Trophoblast cell (in vitro differentiated cells and primary cell): ENCODE measurements around the gene PLAC8L1.

Experiments
- DNase-seq, 2 donors: peaks; one replicate each; pipeline ENCODE4 v3.0.0-alpha.2; 2016
- H2AFZ ChIP-seq: 2 replicates; pipeline ENCODE4 v1.6.1; 2013; ENCODE audit warnings: low read length, moderate library complexity, mild to moderate bottlenecking; ENCODE audit not compliant: insufficient read depth, poor library complexity
- H2AK5ac ChIP-seq: 2 replicates; pipeline ENCODE4 v1.6.1; 2013; ENCODE audit warnings: mild to moderate bottlenecking, low read length
- H2BK120ac ChIP-seq: 2 replicates; pipeline ENCODE4 v1.6.1; 2013; ENCODE audit warnings: low read length, mild to moderate bottlenecking, moderate library complexity; ENCODE audit not compliant: insufficient read depth, poor library complexity
- H2BK12ac ChIP-seq: 2 replicates; pipeline ENCODE4 v1.6.1; 2013; ENCODE audit warnings: mild to moderate bottlenecking, low read length, moderate library complexity
- H2BK5ac ChIP-seq: 2 replicates; pipeline ENCODE4 v1.6.1; 2013; ENCODE audit warnings: low read length, low read depth, moderate library complexity, mild to moderate bottlenecking; ENCODE audit not compliant: poor library complexity
- H3K14ac ChIP-seq: 2 replicates; pipeline ENCODE4 v1.6.1; 2013; ENCODE audit warnings: mild to moderate bottlenecking, low read length
- H3K18ac ChIP-seq: 2 replicates; pipeline ENCODE4 v1.6.1; 2013; ENCODE audit warnings: mild to moderate bottlenecking, low read length
- H3K23ac ChIP-seq: 2 replicates; pipeline ENCODE4 v1.6.1; 2013; ENCODE audit warnings: low read length
- H3K27ac ChIP-seq: 2 replicates; pipeline ENCODE4 v1.5.1; 2013; ENCODE audit warnings: low read depth, mild to moderate bottlenecking, inconsistent platforms, low read length, moderate library complexity
- H3K27me3 ChIP-seq: 2 replicates; pipeline ENCODE4 v1.6.1; 2013; ENCODE audit warnings: inconsistent platforms, mild to moderate bottlenecking, low read length, moderate library complexity; ENCODE audit not compliant: insufficient read depth
- H3K36me3 ChIP-seq, 2 experiments: 1 replicate in 1 of 2; 2 replicates in 1 of 2; pipeline ENCODE4 v1.6.1; 2013; ENCODE audit warnings: low read length in 2 of 2, mild to moderate bottlenecking in 2 of 2, moderate library complexity in 1 of 2; ENCODE audit not compliant: insufficient read depth in 2 of 2, control insufficient read depth in 1 of 2
- H3K4ac ChIP-seq: 2 replicates; pipeline ENCODE4 v1.6.1; 2013; ENCODE audit warnings: low read depth, mild to moderate bottlenecking, low read length, moderate library complexity
- H3K4me1 ChIP-seq, 2 experiments: 1 replicate in 1 of 2; 2 replicates in 1 of 2; pipeline ENCODE4 v1.6.1; 2013; ENCODE audit warnings: low read length in 2 of 2, mild to moderate bottlenecking in 2 of 2, moderate library complexity in 1 of 2; ENCODE audit not compliant: insufficient read depth in 2 of 2, control insufficient read depth in 1 of 2
- H3K4me2 ChIP-seq: 2 replicates; pipeline ENCODE4 v1.6.1; 2013; ENCODE audit warnings: inconsistent platforms, mild to moderate bottlenecking, low read length, moderate library complexity
- H3K4me3 ChIP-seq: 2 replicates; pipeline ENCODE4 v1.5.1; 2013; ENCODE audit warnings: mild to moderate bottlenecking, low read depth, low read length, inconsistent platforms
- H3K79me1 ChIP-seq: one replicate; pipeline ENCODE4 v1.6.1; 2013; ENCODE audit warnings: low read length
- H3K79me2 ChIP-seq: 2 replicates; pipeline ENCODE4 v1.6.1; 2013; ENCODE audit warnings: low read length, mild to moderate bottlenecking; ENCODE audit not compliant: control insufficient read depth, insufficient read depth, poor library complexity
- H3K9ac ChIP-seq: 2 replicates; pipeline ENCODE4 v1.6.1; 2013; ENCODE audit warnings: mild to moderate bottlenecking, low read length
- H3K9me3 ChIP-seq: 2 replicates; pipeline ENCODE4 v1.6.1; 2013; ENCODE audit warnings: low read depth, mild to moderate bottlenecking, control low read depth, inconsistent platforms, low read length; ENCODE audit not compliant: insufficient read depth
- H4K12ac ChIP-seq: 2 replicates; pipeline ENCODE4 v1.6.1; 2013; ENCODE audit warnings: low read depth, mild to moderate bottlenecking, low read length, moderate library complexity
- H4K8ac ChIP-seq: 2 replicates; pipeline ENCODE4 v1.6.1; 2013; ENCODE audit warnings: low read depth, mild to moderate bottlenecking, low read length, moderate library complexity
- H4K91ac ChIP-seq: one replicate; pipeline ENCODE4 v1.6.1; 2013; ENCODE audit warnings: low read depth, mild to moderate bottlenecking, low read length, moderate library complexity
- WGBS: extraction: QIAGEN DNeasy Blood & Tissue Kit; methylation state at CpG from one replicate; pipeline ENCODE4 v1.1.7; 2013; ENCODE audit warnings: missing lambda C conversion rate; ENCODE audit not compliant: insufficient read length, insufficient coverage; ENCODE audit errors: extremely low coverage; 5-methylcytosine and 5-hydroxymethylcytosine counted together

PLAC8L1 gene

DNA sequence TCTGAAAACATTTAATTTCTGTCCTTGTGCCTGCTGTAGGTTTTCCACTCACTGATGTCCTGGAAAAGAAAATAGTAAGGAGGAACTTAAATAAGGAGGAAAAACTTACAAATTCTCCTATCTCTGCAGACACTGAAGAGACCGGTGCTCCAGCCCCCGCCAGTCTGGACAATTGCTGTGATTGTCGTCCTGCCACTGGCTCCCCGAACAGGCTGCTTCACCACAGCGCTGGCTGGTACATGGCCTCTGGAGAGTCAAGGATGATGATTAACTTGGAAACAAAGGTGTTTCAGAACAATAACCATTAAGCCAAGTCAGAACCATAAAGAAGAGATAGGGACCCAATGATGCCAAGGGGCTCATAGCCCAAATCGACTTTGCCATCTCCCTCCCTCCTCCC is 7.3 kb downstream of the PLAC8L1 start:
- no peaks in the 10 kb centered on the region for H3K9me3 ChIP-seq
- WGBS, result no CpG with 5 or more reads among the region's 6 CpGs
- no peak overlapping the region for H2AK5ac ChIP-seq
- H3K14ac ChIP-seq, result no peak overlapping the region
- no peak overlapping the region for H3K23ac ChIP-seq
- H3K4ac ChIP-seq, result no peak overlapping the region
- no peak overlapping the region for H3K27ac ChIP-seq
- no peak overlapping the region for H3K4me2 ChIP-seq
- no peak overlapping the region for H3K18ac ChIP-seq
- no peaks in the 10 kb centered on the region for H3K79me2 ChIP-seq
- no peak overlapping the region for H2AFZ ChIP-seq
- DNase-seq, result no peak
- H2BK120ac ChIP-seq, result no peak overlapping the region
- H3K4me1 ChIP-seq, result no peaks in the 10 kb centered on the region
- H4K12ac ChIP-seq, result no peak overlapping the region
- H4K8ac ChIP-seq, result no peak overlapping the region
- no peaks in the 10 kb centered on the region for H3K27me3 ChIP-seq
- no peak overlapping the region for H3K4me3 ChIP-seq
- no peak overlapping the region for H4K91ac ChIP-seq
- H2BK5ac ChIP-seq, result no peak overlapping the region
- H3K9ac ChIP-seq, result no peak overlapping the region
- H3K36me3 ChIP-seq, result no peaks in the 10 kb centered on the region
- H3K79me1 ChIP-seq, result no peaks in the 10 kb centered on the region
- no peak overlapping the region for H2BK12ac ChIP-seq

DNA sequence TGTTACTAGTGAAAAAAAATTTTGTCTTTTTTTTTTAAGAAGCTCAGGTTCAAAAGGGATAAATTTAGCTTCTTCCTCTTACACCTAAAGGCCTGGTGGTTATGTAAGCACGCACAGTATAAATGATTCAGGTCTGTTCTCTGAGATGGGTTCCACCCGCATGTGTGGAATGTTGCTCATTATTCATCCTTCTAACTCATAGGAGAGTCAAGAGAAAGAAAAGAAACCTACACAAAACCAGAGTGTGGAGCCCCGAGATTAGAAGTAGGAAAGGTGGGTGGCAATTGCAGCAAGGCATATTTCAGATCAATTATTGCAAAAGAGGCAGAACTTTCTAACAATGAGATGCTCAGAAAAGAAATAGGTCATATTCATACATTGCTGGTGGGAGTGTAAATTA is 13.5 kb downstream of the PLAC8L1 start:
- Histone ChIP-seq H3K9ac (no peak overlapping the region), H3K27me3 (no peaks in the 10 kb centered on the region), H2BK12ac (no peak overlapping the region), H3K4me1 (no peaks in the 10 kb centered on the region), H2BK5ac (no peak overlapping the region), H3K23ac (no peak overlapping the region), H3K27ac (no peak overlapping the region), H3K4ac (no peak overlapping the region), H3K4me3 (no peak overlapping the region), H3K9me3 (no peaks in the 10 kb centered on the region), H4K12ac (no peak overlapping the region), H3K79me1 (no peaks in the 10 kb centered on the region), H4K8ac (no peak overlapping the region), H2AFZ (no peak overlapping the region), H3K4me2 (no peak overlapping the region), H2BK120ac (no peak overlapping the region), H2AK5ac (no peak overlapping the region), H4K91ac (no peak overlapping the region), H3K18ac (no peak overlapping the region), H3K36me3 (no peaks in the 10 kb centered on the region), H3K79me2 (no peaks in the 10 kb centered on the region), H3K14ac (no peak overlapping the region)
- no peak for DNase-seq
- no CpG with 5 or more reads among the region's 3 CpGs for WGBS

DNA sequence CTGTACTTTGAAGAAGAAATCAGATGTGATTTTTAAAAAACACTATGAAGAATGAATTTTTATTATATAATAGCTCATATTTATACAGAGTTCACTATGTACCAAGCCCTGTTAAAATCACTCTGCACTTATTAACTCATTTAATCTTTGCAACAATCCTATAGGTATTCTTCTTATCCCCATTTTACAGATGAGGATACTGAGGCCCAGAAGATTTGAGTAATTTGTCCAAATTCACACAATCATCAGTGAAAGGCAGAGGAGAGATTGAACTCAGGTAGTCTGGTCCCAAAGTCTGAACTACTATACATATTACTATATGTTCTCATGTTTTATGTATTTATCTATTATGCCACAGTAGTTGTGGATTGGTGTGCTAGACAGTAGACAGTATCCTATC is 16.1 kb downstream of the PLAC8L1 start:
- Histone ChIP-seq H3K4me2 (no peak overlapping the region), H3K36me3 (no peaks in the 10 kb centered on the region), H2AFZ (no peak overlapping the region), H4K12ac (no peak overlapping the region), H3K4ac (no peak overlapping the region), H3K4me3 (no peak overlapping the region), H3K9me3 (no peaks in the 10 kb centered on the region), H3K4me1 (peaks cover 0 to 3% of the 10 kb centered on the region in 2 experiments), H2BK120ac (no peak overlapping the region), H3K79me1 (no peaks in the 10 kb centered on the region), H2BK12ac (no peak overlapping the region), H3K27me3 (no peaks in the 10 kb centered on the region), H3K9ac (no peak overlapping the region), H2AK5ac (no peak overlapping the region), H4K91ac (no peak overlapping the region), H3K79me2 (no peaks in the 10 kb centered on the region), H3K23ac (no peak overlapping the region), H3K27ac (no peak overlapping the region), H3K18ac (no peak overlapping the region), H3K14ac (no peak overlapping the region), H4K8ac (no peak overlapping the region), H2BK5ac (no peak overlapping the region)
- no peak for DNase-seq

DNA sequence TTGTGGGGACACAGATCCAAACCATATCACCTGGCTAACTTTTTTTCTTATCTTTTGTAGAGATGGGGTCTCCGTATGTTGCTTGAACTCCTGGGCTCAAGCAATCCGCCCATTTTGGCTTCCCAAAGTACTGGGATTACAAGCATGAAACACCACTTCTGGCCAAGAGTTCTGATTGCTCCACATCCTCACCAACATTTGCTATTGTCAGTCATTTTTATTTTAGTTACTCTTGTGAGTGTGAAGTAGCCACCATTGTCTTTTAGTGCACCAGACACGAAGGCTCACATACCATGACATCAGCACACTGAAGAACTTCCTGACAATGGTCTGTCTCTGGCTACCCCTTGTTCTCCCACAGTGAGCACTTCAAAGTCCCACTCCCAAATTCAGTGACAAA is 17.3 kb downstream of the PLAC8L1 start:
- H3K9ac ChIP-seq, result no peak overlapping the region

More for the DNA sequence above, 17.3 kb downstream of the PLAC8L1 start:
- Histone ChIP-seq H3K9me3 (no peaks in the 10 kb centered on the region), H3K4me2 (no peak overlapping the region), H4K8ac (no peak overlapping the region), H3K79me2 (no peaks in the 10 kb centered on the region), H3K36me3 (no peaks in the 10 kb centered on the region), H3K18ac (no peak overlapping the region), H3K14ac (no peak overlapping the region), H4K91ac (no peak overlapping the region), H2BK120ac (no peak overlapping the region), H3K4me1 (peaks cover 0 to 3% of the 10 kb centered on the region in 2 experiments), H3K27ac (no peak overlapping the region), H3K79me1 (no peaks in the 10 kb centered on the region), H2BK12ac (no peak overlapping the region), H2AFZ (no peak overlapping the region), H3K4me3 (no peak overlapping the region), H3K23ac (no peak overlapping the region), H3K4ac (no peak overlapping the region), H2BK5ac (no peak overlapping the region), H3K27me3 (no peaks in the 10 kb centered on the region), H2AK5ac (no peak overlapping the region), H4K12ac (no peak overlapping the region)
- no peak for DNase-seq
- no CpG with 5 or more reads among the region's 3 CpGs for WGBS
